Stimulated activated CD4-positive, alpha-beta T cell treated with anti-CD3 and anti-CD28 coated beads, Interleukin-1b, Interleukin-23, amount 100 ng/mL, for 48 hours (primary cell): ENCODE measurements around the gene TLE4.
A peak's percentile ranks its signal among the peaks of the same experiment; 100 is the strongest.

ENCODE experiments used
- DNase-seq: peaks from one replicate; pipeline ENCODE4 v3.0.0-alpha.2; 2020

The TLE4 gene

GRCh38 chr9:79667817-79668436 lies 96.2 kb downstream of the TLE4 start:
- DNase-seq: no peak

GRCh38 chr9:79668956-79669355 lies 97.2 kb downstream of the TLE4 start:
- DNase-seq: no peak

- no peak for DNase-seq
Observed at GRCh38 chr9:79670269-79670961, 98.7 kb downstream of the TLE4 start.

- DNase-seq: no peak
Observed at GRCh38 chr9:79671558-79671957, 99.8 kb downstream of the TLE4 start.

GRCh38 chr9:79672236-79672635 lies 100.5 kb downstream of the TLE4 start:
- DNase-seq: no peak

- DNase-seq: no peak
Observed at GRCh38 chr9:79672891-79673290, 101.1 kb downstream of the TLE4 start.

GRCh38 chr9:79673614-79674013 lies 101.8 kb downstream of the TLE4 start:
- DNase-seq: no peak

- no peak for DNase-seq
Observed at GRCh38 chr9:79674052-79674777, 102.5 kb downstream of the TLE4 start.

- no peak for DNase-seq
Observed at GRCh38 chr9:79681576-79681975, 109.8 kb downstream of the TLE4 start.

GRCh38 chr9:79682076-79682736 lies 110.4 kb downstream of the TLE4 start:
- DNase-seq: no peak

- no peak for DNase-seq
Observed at GRCh38 chr9:79684059-79684458, 112.3 kb downstream of the TLE4 start.

GRCh38 chr9:79684711-79685575 lies 113.2 kb downstream of the TLE4 start:
- DNase-seq: no peak

GRCh38 chr9:79685577-79685976 lies 113.8 kb downstream of the TLE4 start:
- no peak for DNase-seq

- no peak for DNase-seq
Observed at GRCh38 chr9:79686381-79687130, 114.8 kb downstream of the TLE4 start.

GRCh38 chr9:79687131-79687447 lies 115.3 kb downstream of the TLE4 start:
- peak; percentile 31 for DNase-seq

- DNase-seq: no peak
Observed at GRCh38 chr9:79688363-79688762, 116.6 kb downstream of the TLE4 start.

- DNase-seq: no peak
Observed at GRCh38 chr9:79689576-79689975, 117.8 kb downstream of the TLE4 start.

- DNase-seq: no peak
Observed at GRCh38 chr9:79691496-79691895, 119.7 kb downstream of the TLE4 start.

- DNase-seq: no peak
Observed at GRCh38 chr9:79692857-79693571, 121.2 kb downstream of the TLE4 start.

GRCh38 chr9:79693750-79694149 lies 122.0 kb downstream of the TLE4 start:
- DNase-seq: no peak

- DNase-seq: no peak
Observed at GRCh38 chr9:79694208-79694607, 122.4 kb downstream of the TLE4 start.
